ENCODE results near the gene SRSF6. TPM values are rescaled to one million over a fixed set of nuclear protein-coding genes. Genes with fewer than 3 reads are reported as not detected.

SRSF6 gene
- total RNA-seq, 1 experiment from 2014 or later = 335 TPM

DNA sequence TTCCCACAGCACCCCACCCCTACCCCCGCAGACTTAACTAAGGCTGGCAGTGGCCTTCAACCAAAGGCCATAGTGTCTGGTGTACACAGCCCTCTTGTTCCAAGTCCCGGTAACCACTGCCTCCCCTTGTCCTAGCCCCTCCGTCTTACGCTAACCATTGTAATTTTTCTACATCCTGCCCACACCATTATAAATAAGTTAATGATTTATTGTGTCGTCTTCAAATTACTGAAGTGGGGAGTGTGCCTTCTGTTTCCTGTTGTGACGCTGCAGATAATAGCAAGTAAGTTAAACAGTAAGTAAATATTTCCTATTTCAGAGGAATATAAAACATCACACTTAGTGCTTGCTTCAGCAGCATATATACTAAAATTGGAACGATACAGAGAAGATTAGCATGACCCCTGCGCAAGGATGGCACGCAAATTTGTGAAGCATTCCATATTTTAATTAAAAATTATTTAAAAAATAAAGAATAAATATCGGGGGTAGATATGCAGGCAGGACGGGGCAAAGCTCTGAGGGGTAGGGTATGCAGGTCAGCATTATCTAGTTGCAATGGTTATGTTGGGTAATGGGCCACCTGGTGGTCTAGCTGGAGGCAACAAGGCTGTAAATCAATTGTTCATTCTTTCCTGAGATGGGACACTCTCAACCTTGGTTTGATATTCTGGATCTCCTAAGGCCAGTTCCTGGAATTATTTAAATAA lies 15.1 kb downstream of the SRSF6 start:
- H3K36me3 Mint-ChIP-seq (ENCODE audit: insufficient read depth, unreplicated experiment) = peaks cover 28% of the 10 kb centered on the region
- no peak overlapping the region for H3K4me3 ChIP-seq (ENCODE audit: low read depth, low read length)
- ChIA-PET CTCF (interaction anchor here (1.1 to 3.3 kb wide), 2 partner anchors 24 to 57 kb away, joined by 3 to 11 read pairs; no protein-coding TSS in a partner anchor), POLR2A (interaction anchor here (0.7 kb wide), 1 partner anchor 16 kb away, joined by 3 read pairs; no protein-coding TSS in a partner anchor)
- no peaks in the 10 kb centered on the region for H3K4me1 ChIP-seq
- H3K27me3 ChIP-seq (replicated peaks; ENCODE audit: control insufficient read depth, insufficient read depth, low read length) = no peaks in the 10 kb centered on the region
- H3K27ac Mint-ChIP-seq (ENCODE audit: unreplicated experiment) = no peak overlapping the region
- peak; percentile 45 to 46 for TF ChIP-seq CTCF (IDR thresholded peaks at IDR 0.05; ENCODE audit: insufficient read depth in 1 of 2, low read depth in 1 of 2, low read length in 1 of 2, severe bottlenecking in 1 of 2, unreplicated experiment in 1 of 2)
- peaks cover 12% of the 10 kb centered on the region for H3K27me3 Mint-ChIP-seq (ENCODE audit: insufficient read depth, unreplicated experiment)
- intact Hi-C loops (cut with micrococcal nuclease; ENCODE audit: unreplicated experiment) = loop anchor here (1.0 kb wide), 1 partner anchor 24 kb away; no protein-coding TSS in a partner anchor
- no peaks in the 10 kb centered on the region for H3K9me3 Mint-ChIP-seq (ENCODE audit: unreplicated experiment)
- no peak for DNase-seq
- no peaks in the 10 kb centered on the region for H3K9me3 ChIP-seq
- H3K4me3 Mint-ChIP-seq (ENCODE audit: unreplicated experiment) = no peak overlapping the region
- no peaks in the 10 kb centered on the region for H3K4me1 Mint-ChIP-seq (ENCODE audit: low read depth, unreplicated experiment)
- no peaks in the 10 kb centered on the region for H3K36me3 ChIP-seq (ENCODE audit: control insufficient read depth, insufficient read depth, low read length)
- BruUV-seq (replicated peaks) = no TSS peak

DNA sequence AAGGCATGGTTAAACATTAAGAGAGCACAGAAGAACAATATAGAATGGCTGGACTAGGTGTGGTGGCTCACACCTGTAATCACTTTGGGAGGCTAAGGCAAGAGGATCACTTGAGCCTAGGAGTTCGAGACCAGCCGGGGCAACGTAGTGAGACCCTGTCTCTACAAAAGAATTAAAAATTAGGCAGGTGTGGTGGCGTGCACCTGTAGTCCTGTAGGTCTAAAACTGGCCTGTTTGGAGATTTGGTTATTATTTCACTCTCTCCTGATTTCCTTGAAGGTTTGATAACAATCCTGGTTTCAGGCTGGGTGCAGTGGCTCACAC lies 15.6 kb downstream of the SRSF6 start:
- H3K36me3 Mint-ChIP-seq (ENCODE audit: insufficient read depth, unreplicated experiment) = peaks cover 27% of the 10 kb centered on the region
- ChIA-PET POLR2A (interaction anchor here (0.7 kb wide), 1 partner anchor 327 kb away, joined by 7 read pairs; no protein-coding TSS in a partner anchor), CTCF (interaction anchor here (3.3 kb wide), 1 partner anchor 24 kb away, joined by 11 read pairs; no protein-coding TSS in a partner anchor)
- TF ChIP-seq CTCF (IDR thresholded peaks at IDR 0.05; ENCODE audit: insufficient read depth in 1 of 2, low read depth in 1 of 2, low read length in 1 of 2, severe bottlenecking in 1 of 2, unreplicated experiment in 1 of 2) = no peak
- H3K27ac Mint-ChIP-seq (ENCODE audit: unreplicated experiment) = no peak overlapping the region
- intact Hi-C loops (cut with micrococcal nuclease; ENCODE audit: unreplicated experiment) = loop anchor here (1.0 kb wide), 1 partner anchor 24 kb away; no protein-coding TSS in a partner anchor
- peaks cover 12% of the 10 kb centered on the region for H3K27me3 Mint-ChIP-seq (ENCODE audit: insufficient read depth, unreplicated experiment)
- H3K4me3 Mint-ChIP-seq (ENCODE audit: unreplicated experiment) = no peak overlapping the region
- Histone ChIP-seq H3K4me3 (ENCODE audit: low read depth, low read length) (no peak overlapping the region), H3K36me3 (ENCODE audit: control insufficient read depth, insufficient read depth, low read length) (no peaks in the 10 kb centered on the region), H3K27me3 (replicated peaks; ENCODE audit: control insufficient read depth, insufficient read depth, low read length) (no peaks in the 10 kb centered on the region), H3K9me3 (no peaks in the 10 kb centered on the region), H3K4me1 (no peaks in the 10 kb centered on the region)
- no TSS peak for BruUV-seq (replicated peaks)
- no peaks in the 10 kb centered on the region for H3K9me3 Mint-ChIP-seq (ENCODE audit: unreplicated experiment)
- H3K4me1 Mint-ChIP-seq (ENCODE audit: low read depth, unreplicated experiment) = no peaks in the 10 kb centered on the region
- DNase-seq = no peak

GRCh38 chr20:43477193-43477592 lies 19.5 kb downstream of the SRSF6 start:
- POLR2A ChIA-PET = interaction anchor here (0.6 kb wide), 1 partner anchor 48 kb away, joined by 4 read pairs; no protein-coding TSS in a partner anchor
- H3K9me3 Mint-ChIP-seq (ENCODE audit: unreplicated experiment) = no peaks in the 10 kb centered on the region
- H3K36me3 Mint-ChIP-seq (ENCODE audit: insufficient read depth, unreplicated experiment) = no peaks in the 10 kb centered on the region
- H3K27ac Mint-ChIP-seq (ENCODE audit: unreplicated experiment) = no peak overlapping the region
- H3K36me3 ChIP-seq (ENCODE audit: control insufficient read depth, insufficient read depth, low read length) = no peaks in the 10 kb centered on the region
- no peak for DNase-seq
- peaks cover 2% of the 10 kb centered on the region; the same call in 1 of the 2 replicates for H3K27me3 ChIP-seq (replicated peaks; ENCODE audit: control insufficient read depth, insufficient read depth, low read length)
- no TSS peak for BruUV-seq (replicated peaks)
- CTCF ChIA-PET = interaction anchor here (0.6 kb wide), 1 partner anchor 32 kb away, joined by 3 read pairs; no protein-coding TSS in a partner anchor
- intact Hi-C loops (cut with micrococcal nuclease; ENCODE audit: unreplicated experiment) = no loop called here
- no peak for TF ChIP-seq CTCF (IDR thresholded peaks at IDR 0.05; ENCODE audit: insufficient read depth in 1 of 2, low read depth in 1 of 2, low read length in 1 of 2, severe bottlenecking in 1 of 2, unreplicated experiment in 1 of 2)
- no peaks in the 10 kb centered on the region for H3K4me1 ChIP-seq
- H3K27me3 Mint-ChIP-seq (ENCODE audit: insufficient read depth, unreplicated experiment) = peaks cover 16% of the 10 kb centered on the region
- H3K4me1 Mint-ChIP-seq (ENCODE audit: low read depth, unreplicated experiment) = no peaks in the 10 kb centered on the region
- H3K4me3 Mint-ChIP-seq (ENCODE audit: unreplicated experiment) = no peak overlapping the region
- H3K4me3 ChIP-seq (ENCODE audit: low read depth, low read length) = no peak overlapping the region
- H3K9me3 ChIP-seq = 0 out of 2 replicates have a peak, but pooled peaks cover 3% of the 10 kb centered on the region
